ENCODE data around the gene ARL13A.

DNA sequence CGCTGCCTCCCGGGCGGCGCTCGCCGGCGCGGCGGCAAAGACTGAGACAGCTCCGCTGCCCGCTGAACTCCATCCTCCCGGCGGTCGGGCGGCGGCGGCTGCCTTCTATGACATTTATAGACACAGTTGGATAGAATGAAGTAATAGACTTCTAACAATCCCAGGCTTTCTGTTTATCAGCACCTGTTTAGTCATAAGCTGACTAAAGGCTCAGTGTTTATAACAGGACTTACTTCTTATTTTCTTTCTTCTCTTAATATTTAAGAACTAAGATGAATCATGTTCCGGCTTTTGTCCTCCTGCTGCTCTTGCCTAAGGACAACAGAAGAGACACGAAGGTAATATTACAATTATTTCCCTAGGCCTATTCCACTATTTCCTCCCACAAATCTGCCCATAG lies 3.9 kb downstream of the ARL13A start:
- TF ChIP-seq, protein P1, sequence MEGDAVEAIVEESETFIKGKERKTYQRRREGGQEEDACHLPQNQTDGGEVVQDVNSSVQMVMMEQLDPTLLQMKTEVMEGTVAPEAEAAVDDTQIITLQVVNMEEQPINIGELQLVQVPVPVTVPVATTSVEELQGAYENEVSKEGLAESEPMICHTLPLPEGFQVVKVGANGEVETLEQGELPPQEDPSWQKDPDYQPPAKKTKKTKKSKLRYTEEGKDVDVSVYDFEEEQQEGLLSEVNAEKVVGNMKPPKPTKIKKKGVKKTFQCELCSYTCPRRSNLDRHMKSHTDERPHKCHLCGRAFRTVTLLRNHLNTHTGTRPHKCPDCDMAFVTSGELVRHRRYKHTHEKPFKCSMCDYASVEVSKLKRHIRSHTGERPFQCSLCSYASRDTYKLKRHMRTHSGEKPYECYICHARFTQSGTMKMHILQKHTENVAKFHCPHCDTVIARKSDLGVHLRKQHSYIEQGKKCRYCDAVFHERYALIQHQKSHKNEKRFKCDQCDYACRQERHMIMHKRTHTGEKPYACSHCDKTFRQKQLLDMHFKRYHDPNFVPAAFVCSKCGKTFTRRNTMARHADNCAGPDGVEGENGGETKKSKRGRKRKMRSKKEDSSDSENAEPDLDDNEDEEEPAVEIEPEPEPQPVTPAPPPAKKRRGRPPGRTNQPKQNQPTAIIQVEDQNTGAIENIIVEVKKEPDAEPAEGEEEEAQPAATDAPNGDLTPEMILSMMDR (IDR thresholded peaks at IDR 0.05) = no peak
- no peak for TF ChIP-seq POLR2A (IDR thresholded peaks at IDR 0.05; ENCODE audit: low read depth)
- no peak for TF ChIP-seq POLR2AphosphoS5 (IDR thresholded peaks at IDR 0.05)
- TF ChIP-seq EP300 (IDR thresholded peaks at IDR 0.05) = no peak
